Germinal center (tissue), 1 donor: Measurements from ENCODE around the gene SLC6A9.

ENCODE experiments used
- DNase-seq: peaks from one replicate; pipeline ENCODE4 v3.0.0; 2012; ENCODE audit warnings: mixed read lengths, low spot score

The SLC6A9 gene

GRCh38 chr1:43983253-43983899 is 47.9 kb downstream of the SLC6A9 start:
- DNase-seq, result no peak

- DNase-seq, result no peak
Measured at GRCh38 chr1:43982808-43983207, 48.5 kb downstream of the SLC6A9 start.

GRCh38 chr1:43982241-43982640 is 49.0 kb downstream of the SLC6A9 start:
- no peak for DNase-seq

- DNase-seq, result no peak
Measured at GRCh38 chr1:43981636-43982035, 49.6 kb downstream of the SLC6A9 start.

- no peak for DNase-seq
Measured at GRCh38 chr1:43981135-43981491, 50.1 kb downstream of the SLC6A9 start.

- no peak for DNase-seq
Measured at GRCh38 chr1:43980255-43981134, 50.8 kb downstream of the SLC6A9 start.

GRCh38 chr1:43979528-43980254 is 51.6 kb downstream of the SLC6A9 start:
- DNase-seq, result no peak

- no peak for DNase-seq
Measured at GRCh38 chr1:43979261-43979527, 52.1 kb downstream of the SLC6A9 start.

GRCh38 chr1:43978551-43979260 is 52.6 kb downstream of the SLC6A9 start, which contains the start of gene B4GALT2:
TSS of gene B4GALT2 (plus strand) at chr1:43979210. CDS start at chr1:43981161, 1,951 bp downstream.
- peak; percentile 77 for DNase-seq

GRCh38 chr1:43978264-43978550 is 53.1 kb downstream of the SLC6A9 start:
- no peak for DNase-seq

- no peak for DNase-seq
Measured at GRCh38 chr1:43977376-43978263, 53.6 kb downstream of the SLC6A9 start.

- no peak for DNase-seq
Measured at GRCh38 chr1:43976890-43977289, 54.4 kb downstream of the SLC6A9 start.

GRCh38 chr1:43976045-43976444 is 55.2 kb downstream of the SLC6A9 start:
- DNase-seq, result no peak

GRCh38 chr1:43975249-43975961 is 55.9 kb downstream of the SLC6A9 start:
- DNase-seq, result peak; percentile 73

- DNase-seq, result peak; percentile 94
Measured at GRCh38 chr1:43974443-43975248, 56.6 kb downstream of the SLC6A9 start, which contains the start of gene ATP6V0B. TSS of gene ATP6V0B (plus strand) at chr1:43974960. CDS start at chr1:43975041, 81 bp downstream.

- DNase-seq, result no peak
Measured at GRCh38 chr1:43973981-43974442, 57.2 kb downstream of the SLC6A9 start.

- DNase-seq, result no peak
Measured at GRCh38 chr1:43971336-43971980, 59.8 kb downstream of the SLC6A9 start.

GRCh38 chr1:43970911-43971310 is 60.4 kb downstream of the SLC6A9 start:
- no peak for DNase-seq

GRCh38 chr1:43970502-43970901 is 60.8 kb downstream of the SLC6A9 start:
- no peak for DNase-seq
